Left renal pelvis (tissue), 4 donors: ENCODE data around the gene NCR2. TPM values are rescaled to one million over a fixed set of nuclear protein-coding genes. Genes with fewer than 3 reads are reported as not detected.

Experiments used
- DNase-seq, 4 donors: peaks; one replicate each; pipeline ENCODE4 v3.0.0-alpha.2; 2013; ENCODE audit warnings: low read depth in 4 of 4, low spot score in 3 of 4
- polyA plus RNA-seq, 4 donors: library from polyadenylated mRNA; unstranded; fragments of 120-200 nt; gene quantifications; one replicate each; pipeline ENCODE4 v1.2.1, GENCODE V29; 2013; ENCODE audit not compliant: insufficient read length in 4 of 4

The NCR2 gene
- polyA plus RNA-seq, 4 donors: not detected

GRCh38 chr6:41386594-41386993 lies 51.2 kb downstream of the NCR2 start:
- DNase-seq: no peak

DNA sequence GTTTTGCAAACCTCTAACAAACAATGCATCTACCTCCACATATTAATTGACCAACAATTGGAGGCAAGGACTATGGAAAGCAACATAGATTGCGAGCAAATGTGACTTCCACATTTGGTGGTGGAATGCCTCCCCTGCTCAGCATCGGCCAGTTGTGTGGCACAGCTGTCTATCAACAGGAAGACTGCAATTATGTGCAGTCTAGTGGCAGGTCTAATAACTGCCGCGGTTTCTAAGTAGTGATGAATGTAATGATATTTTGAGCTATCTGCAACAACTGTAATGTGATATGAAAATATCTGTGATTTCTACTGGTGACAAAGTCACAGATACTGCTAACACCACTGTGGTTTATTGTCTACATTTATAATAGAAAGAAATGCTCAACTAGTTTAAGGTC lies 56.8 kb downstream of the NCR2 start:
- DNase-seq: no peak

- DNase-seq: no peak
Observed at GRCh38 chr6:41396335-41396734, 60.9 kb downstream of the NCR2 start.

DNA sequence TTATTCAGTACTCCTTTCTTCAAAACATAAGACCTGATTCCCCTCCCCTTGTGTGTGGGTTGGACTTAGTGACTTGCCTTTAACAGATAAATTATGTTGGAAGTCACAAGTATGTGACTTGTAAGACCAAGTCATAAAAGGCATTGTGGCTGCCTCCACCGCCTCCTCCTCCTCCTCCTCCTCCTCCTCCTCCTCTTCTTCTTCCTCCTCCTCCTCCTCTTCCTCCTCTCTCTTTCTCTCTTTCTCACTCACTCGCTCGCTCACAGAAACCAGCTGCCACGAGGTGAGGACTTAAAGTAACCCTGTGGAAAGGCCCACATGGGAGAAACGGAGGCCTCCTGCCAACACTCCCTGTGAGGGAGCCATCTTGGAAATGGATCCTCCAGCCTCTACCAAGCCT lies 64.0 kb downstream of the NCR2 start:
- DNase-seq: no peak

Other genes with a start within 250 kb of the NCR2 start
- gene TREML1, start 181.3 kb upstream of the NCR2 start, polyA plus RNA-seq: 1 to 10 TPM in 2 of 4 donors, under 1 TPM in 2; 0.22 to 1.7 (median 0.70) TPM
- gene TREM2, start 172.5 kb upstream of the NCR2 start, polyA plus RNA-seq: 1 to 10 TPM in 1 of 4 donors, under 1 TPM in 3; 0.26 to 1.4 (median 0.42) TPM
- under 1 TPM in 3 of 4 donors, not detected in 1; 0.12 to 0.41 (median 0.14) TPM for gene TREML2, start 134.5 kb upstream of the NCR2 start, polyA plus RNA-seq
- gene TREML4, start 107.3 kb upstream of the NCR2 start, polyA plus RNA-seq: not detected
- gene TREM1, start 48.9 kb upstream of the NCR2 start, polyA plus RNA-seq: 1 to 10 TPM in 1 of 4 donors, under 1 TPM in 2, not detected in 1; 0.29 to 1.3 (median 0.34) TPM
- 10 to 100 TPM; 29.0 to 93.5 (median 39.0) TPM for gene FOXP4, start 210.8 kb downstream of the NCR2 start, polyA plus RNA-seq